Measurements from ENCODE around the gene AHCYL2.

Gene AHCYL2

GRCh38 chr7:129210256-129210988, 14.4 kb upstream of the AHCYL2 start:
- Histone ChIP-seq H3K27ac (ENCODE audit: low read depth, low read length, poor library complexity, severe bottlenecking) (no peak overlapping the region), H4K20me1 (ENCODE audit: insufficient read depth, low read length) (no peaks in the 10 kb centered on the region), H3K36me3 (ENCODE audit: insufficient read depth, low read length) (no peaks in the 10 kb centered on the region), H3F3A (ENCODE audit: insufficient read depth, low read length) (no peaks in the 10 kb centered on the region), H2AFZ (ENCODE audit: low read length) (no peak overlapping the region), H3K9ac (ENCODE audit: low read length) (no peak overlapping the region), H3K4me2 (ENCODE audit: low read length) (no peak overlapping the region), H3K4me1 (ENCODE audit: insufficient read depth, low read length, severe bottlenecking) (peaks cover 12% of the 10 kb centered on the region), H3K9me2 (ENCODE audit: low read depth, low read length) (no peaks in the 10 kb centered on the region), H3K27me3 (ENCODE audit: insufficient read depth, low read length) (no peaks in the 10 kb centered on the region), H3K79me2 (ENCODE audit: insufficient read depth, low read length) (no peaks in the 10 kb centered on the region), H3K4me3 (ENCODE audit: low read depth, low read length, poor library complexity, severe bottlenecking) (no peak overlapping the region), H3K9me3 (ENCODE audit: low read length) (no peaks in the 10 kb centered on the region)
- TF ChIP-seq EZH2 (IDR thresholded peaks at IDR 0.05; ENCODE audit: borderline replicate concordance, low read length) (no peak), CTCF (IDR thresholded peaks at IDR 0.05; ENCODE audit: low read length) (peak; percentile 99)

- H3K9me3 ChIP-seq (ENCODE audit: low read length), result no peaks in the 10 kb centered on the region
- H3F3A ChIP-seq (ENCODE audit: insufficient read depth, low read length), result no peaks in the 10 kb centered on the region
- H3K9ac ChIP-seq (ENCODE audit: low read length), result no peak overlapping the region
- H3K4me1 ChIP-seq (ENCODE audit: insufficient read depth, low read length, severe bottlenecking), result peaks cover 12% of the 10 kb centered on the region
- H3K9me2 ChIP-seq (ENCODE audit: low read depth, low read length), result no peaks in the 10 kb centered on the region
- H3K36me3 ChIP-seq (ENCODE audit: insufficient read depth, low read length), result no peaks in the 10 kb centered on the region
- H3K27ac ChIP-seq (ENCODE audit: low read depth, low read length, poor library complexity, severe bottlenecking), result no peak overlapping the region
- H4K20me1 ChIP-seq (ENCODE audit: insufficient read depth, low read length), result no peaks in the 10 kb centered on the region
- H2AFZ ChIP-seq (ENCODE audit: low read length), result no peak overlapping the region
- no peak overlapping the region for H3K4me3 ChIP-seq (ENCODE audit: low read depth, low read length, poor library complexity, severe bottlenecking)
- no peak overlapping the region for H3K4me2 ChIP-seq (ENCODE audit: low read length)
- TF ChIP-seq EZH2 (IDR thresholded peaks at IDR 0.05; ENCODE audit: borderline replicate concordance, low read length) (no peak), CTCF (IDR thresholded peaks at IDR 0.05; ENCODE audit: low read length) (no peak)
- H3K79me2 ChIP-seq (ENCODE audit: insufficient read depth, low read length), result no peaks in the 10 kb centered on the region
- H3K27me3 ChIP-seq (ENCODE audit: insufficient read depth, low read length), result no peaks in the 10 kb centered on the region
These were observed 13.9 kb upstream of the AHCYL2 start for GRCh38 chr7:129210989-129211312.

GRCh38 chr7:129212126-129212525, 12.7 kb upstream of the AHCYL2 start:
- Histone ChIP-seq H4K20me1 (ENCODE audit: insufficient read depth, low read length) (no peaks in the 10 kb centered on the region), H2AFZ (ENCODE audit: low read length) (peak overlapping the region; percentile 38; the same call in 1 of the 2 replicates), H3K4me2 (ENCODE audit: low read length) (peak overlapping the region; percentile 41), H3K9me3 (ENCODE audit: low read length) (no peaks in the 10 kb centered on the region), H3K27ac (ENCODE audit: low read depth, low read length, poor library complexity, severe bottlenecking) (no peak overlapping the region), H3K4me1 (ENCODE audit: insufficient read depth, low read length, severe bottlenecking) (peaks cover 12% of the 10 kb centered on the region), H3K9me2 (ENCODE audit: low read depth, low read length) (no peaks in the 10 kb centered on the region), H3K9ac (ENCODE audit: low read length) (no peak overlapping the region; the same call in 1 of the 2 replicates), H3K36me3 (ENCODE audit: insufficient read depth, low read length) (no peaks in the 10 kb centered on the region), H3K27me3 (ENCODE audit: insufficient read depth, low read length) (no peaks in the 10 kb centered on the region), H3K4me3 (ENCODE audit: low read depth, low read length, poor library complexity, severe bottlenecking) (peak overlapping the region; percentile 20), H3F3A (ENCODE audit: insufficient read depth, low read length) (no peaks in the 10 kb centered on the region), H3K79me2 (ENCODE audit: insufficient read depth, low read length) (no peaks in the 10 kb centered on the region)
- no peak for TF ChIP-seq EZH2 (IDR thresholded peaks at IDR 0.05; ENCODE audit: borderline replicate concordance, low read length)
- no peak for TF ChIP-seq CTCF (IDR thresholded peaks at IDR 0.05; ENCODE audit: low read length)

Measured in OCI-LY1 (cell line).